Smooth muscle cell (in vitro differentiated cells): Measurements from ENCODE around the gene C11orf91. TPM values are rescaled to one million over a fixed set of nuclear protein-coding genes. Genes with fewer than 3 reads are reported as not detected.

Experiments
- DNase-seq: peaks from one replicate; lab custom pipeline; 2025; ENCODE audit not compliant: unreplicated experiment; lab: John Stamatoyannopoulos, UW
- H2AFZ ChIP-seq: fragments of 200-600 bp; sonication (generic); 2 replicates; pipeline ENCODE4 v1.6.0; 2016; ENCODE audit warnings: antibody characterized with exemption, low read depth, mild to moderate bottlenecking
- H3F3A ChIP-seq: fragments of 200-600 bp; sonication (generic); 2 replicates; pipeline ENCODE4 v1.6.0; 2017; ENCODE audit warnings: antibody characterized with exemption, low read depth
- H3K27ac ChIP-seq: fragments of 200-600 bp; sonication (generic); 2 replicates; pipeline ENCODE4 v1.5.1; 2016; ENCODE audit warnings: low read depth, mild to moderate bottlenecking
- H3K27me3 ChIP-seq: fragments of 200-600 bp; sonication (generic); 2 replicates; pipeline ENCODE4 v1.6.1; 2016; ENCODE audit warnings: low read depth, mild to moderate bottlenecking
- H3K36me3 ChIP-seq: fragments of 200-600 bp; sonication (generic); 2 replicates; pipeline ENCODE4 v1.5.1; 2016; ENCODE audit warnings: low read depth
- H3K4me1 ChIP-seq: fragments of 200-600 bp; sonication (generic); 2 replicates; pipeline ENCODE4 v1.5.1; 2016; ENCODE audit warnings: low read depth
- H3K4me2 ChIP-seq: fragments of 200-600 bp; sonication (generic); 2 replicates; pipeline ENCODE4 v1.6.0; 2016; ENCODE audit warnings: mild to moderate bottlenecking
- H3K4me3 ChIP-seq: fragments of 200-600 bp; sonication (generic); 2 replicates; pipeline ENCODE4 v1.5.1; 2016; ENCODE audit warnings: mild to moderate bottlenecking
- H3K79me2 ChIP-seq: fragments of 200-600 bp; sonication (generic); 2 replicates; pipeline ENCODE4 v1.6.0; 2016; ENCODE audit warnings: low read depth, mild to moderate bottlenecking
- H3K9ac ChIP-seq: fragments of 200-600 bp; sonication (generic); 2 replicates; pipeline ENCODE4 v1.6.0; 2016; ENCODE audit warnings: low read depth
- H3K9me3 ChIP-seq: fragments of 200-600 bp; sonication (generic); replicated peaks from 2 replicates; pipeline ENCODE4 v1.5.1; 2016; ENCODE audit warnings: low read depth
- H4K20me1 ChIP-seq: fragments of 200-600 bp; sonication (generic); 2 replicates; pipeline ENCODE4 v1.6.0; 2016; ENCODE audit warnings: low read depth
- WGBS: methylation state at CpG from one replicate; pipeline ENCODE4 v1.1.7; 2016; ENCODE audit warnings: low lambda C conversion rate; 5-methylcytosine and 5-hydroxymethylcytosine counted together
- polyA plus RNA-seq: library from polyadenylated mRNA; unstranded; fragments of >200 nt; fragmentation: Nextera tagmentation; extraction: Ambion mirVana; gene quantifications from 2 replicates; pipeline ENCODE4 v1.2.1, GENCODE V29; 2016
- total RNA-seq: library from RNA; depleted of rRNA; stranded (reverse); fragments of >200 nt; gene quantifications from 2 replicates; pipeline ENCODE4 v1.2.3, GENCODE V29; 2014
- TF ChIP-seq, protein P1 (sequence below): fragments of 200-600 bp; sonication (generic); IDR thresholded peaks from 2 replicates; pipeline ENCODE4 v1.5.1; 2017; ENCODE audit warnings: borderline replicate concordance, mild to moderate bottlenecking, antibody characterized with exemption; ENCODE audit not compliant: insufficient read depth, poor library complexity, severe bottlenecking

Gene C11orf91
- total and polyA plus RNA-seq, 2 experiments from 2014 or later = 0.57 TPM; not detected in 1

DNA sequence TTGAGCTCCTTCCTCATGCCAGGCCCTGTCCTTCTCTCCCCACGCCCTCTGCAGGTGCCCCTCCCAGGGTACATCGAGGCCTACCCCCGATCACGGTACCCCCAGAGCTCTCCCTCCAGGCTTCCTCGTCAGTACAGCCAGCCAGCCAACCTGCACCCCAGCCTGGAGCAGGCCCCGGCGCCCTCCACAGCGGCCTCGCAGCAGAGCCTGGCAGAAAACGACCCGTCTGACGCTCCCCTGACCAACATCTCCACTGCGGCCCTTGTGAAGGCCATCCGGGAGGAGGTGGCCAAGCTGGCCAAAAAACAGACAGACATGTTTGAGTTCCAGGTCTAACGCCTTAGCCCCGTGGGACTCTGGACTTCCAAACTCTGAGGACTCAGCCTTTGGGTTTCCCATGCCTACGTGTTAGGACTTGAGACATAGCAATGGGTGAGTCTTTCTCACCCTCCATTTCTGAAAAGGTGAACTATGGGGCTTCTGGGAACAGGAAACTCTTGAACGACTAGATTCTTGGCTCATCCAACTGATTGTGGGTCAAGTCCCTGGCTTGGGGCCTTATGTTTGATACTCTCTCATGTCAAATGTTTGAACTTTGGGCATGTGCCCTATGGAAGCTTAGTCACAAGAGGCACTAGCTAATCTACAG lies 32.7 kb downstream of the C11orf91 start:
- TF ChIP-seq, protein P1, sequence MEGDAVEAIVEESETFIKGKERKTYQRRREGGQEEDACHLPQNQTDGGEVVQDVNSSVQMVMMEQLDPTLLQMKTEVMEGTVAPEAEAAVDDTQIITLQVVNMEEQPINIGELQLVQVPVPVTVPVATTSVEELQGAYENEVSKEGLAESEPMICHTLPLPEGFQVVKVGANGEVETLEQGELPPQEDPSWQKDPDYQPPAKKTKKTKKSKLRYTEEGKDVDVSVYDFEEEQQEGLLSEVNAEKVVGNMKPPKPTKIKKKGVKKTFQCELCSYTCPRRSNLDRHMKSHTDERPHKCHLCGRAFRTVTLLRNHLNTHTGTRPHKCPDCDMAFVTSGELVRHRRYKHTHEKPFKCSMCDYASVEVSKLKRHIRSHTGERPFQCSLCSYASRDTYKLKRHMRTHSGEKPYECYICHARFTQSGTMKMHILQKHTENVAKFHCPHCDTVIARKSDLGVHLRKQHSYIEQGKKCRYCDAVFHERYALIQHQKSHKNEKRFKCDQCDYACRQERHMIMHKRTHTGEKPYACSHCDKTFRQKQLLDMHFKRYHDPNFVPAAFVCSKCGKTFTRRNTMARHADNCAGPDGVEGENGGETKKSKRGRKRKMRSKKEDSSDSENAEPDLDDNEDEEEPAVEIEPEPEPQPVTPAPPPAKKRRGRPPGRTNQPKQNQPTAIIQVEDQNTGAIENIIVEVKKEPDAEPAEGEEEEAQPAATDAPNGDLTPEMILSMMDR = no peak

DNA sequence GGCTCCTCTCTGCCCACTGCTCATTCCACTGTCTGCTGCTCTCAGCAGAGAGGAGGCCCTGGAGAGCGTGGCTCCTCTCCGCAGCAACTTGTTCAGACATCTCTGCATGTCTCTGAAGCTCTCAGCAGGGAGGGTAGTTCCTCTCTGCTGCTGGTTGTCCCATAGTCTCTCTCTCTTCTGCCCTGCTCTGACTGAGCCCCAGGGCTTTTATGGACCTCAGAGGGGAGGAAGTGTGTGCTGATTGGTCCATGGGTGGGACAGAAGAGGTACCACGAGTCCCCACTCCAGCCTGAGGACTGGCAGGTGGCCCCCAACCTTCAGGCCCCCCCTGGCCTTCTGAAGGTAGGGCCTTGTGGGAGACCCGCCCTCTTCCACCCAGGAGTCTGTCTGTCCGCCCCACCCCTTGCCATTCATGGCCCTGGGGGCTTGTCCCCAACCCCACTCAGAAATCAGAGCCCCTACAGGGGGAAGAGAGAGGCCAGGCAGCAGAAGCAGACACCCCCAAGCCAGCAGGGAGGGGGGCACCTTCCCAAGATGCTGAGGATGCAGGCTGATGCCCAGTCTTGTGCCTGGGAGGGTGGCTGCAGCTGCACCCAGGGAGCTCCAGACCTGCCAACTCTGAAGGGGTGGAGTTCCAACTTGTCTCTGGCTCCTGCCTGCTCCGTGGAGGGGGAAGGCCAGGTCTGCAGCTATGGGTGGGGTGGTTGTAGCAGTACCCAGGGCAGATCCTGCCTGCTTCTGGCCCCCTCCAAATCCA lies 35.1 kb downstream of the C11orf91 start:
- no peak overlapping the region for H2AFZ ChIP-seq
- H3K79me2 ChIP-seq = no peaks in the 10 kb centered on the region
- no peaks in the 10 kb centered on the region for H3K9me3 ChIP-seq
- H3F3A ChIP-seq = no peaks in the 10 kb centered on the region
- 93% methylated on average over 6 of the region's 6 CpGs for WGBS
- no peak overlapping the region for H3K9ac ChIP-seq
- H3K4me3 ChIP-seq = no peak overlapping the region
- H3K4me1 ChIP-seq = no peaks in the 10 kb centered on the region
- H3K27me3 ChIP-seq = no peaks in the 10 kb centered on the region
- DNase-seq = no peak
- no peak overlapping the region for H3K27ac ChIP-seq
- H3K36me3 ChIP-seq = no peaks in the 10 kb centered on the region
- no peaks in the 10 kb centered on the region for H4K20me1 ChIP-seq
- no peak overlapping the region for H3K4me2 ChIP-seq
- TF ChIP-seq, protein P1 = no peak

More for the DNA sequence above, 32.7 kb downstream of the C11orf91 start:
- H3K9me3 ChIP-seq = no peaks in the 10 kb centered on the region
- H4K20me1 ChIP-seq = no peaks in the 10 kb centered on the region
- no peak overlapping the region for H3K4me3 ChIP-seq
- H3K36me3 ChIP-seq = no peaks in the 10 kb centered on the region
- DNase-seq = no peak
- H3K27me3 ChIP-seq = no peaks in the 10 kb centered on the region
- no peaks in the 10 kb centered on the region for H3K79me2 ChIP-seq
- H2AFZ ChIP-seq = no peak overlapping the region
- H3K9ac ChIP-seq = no peak overlapping the region
- H3F3A ChIP-seq = no peaks in the 10 kb centered on the region
- no peak overlapping the region for H3K4me2 ChIP-seq
- no peaks in the 10 kb centered on the region for H3K4me1 ChIP-seq
- 94% methylated on average over 18 of the region's 18 CpGs for WGBS
- H3K27ac ChIP-seq = no peak overlapping the region

DNA sequence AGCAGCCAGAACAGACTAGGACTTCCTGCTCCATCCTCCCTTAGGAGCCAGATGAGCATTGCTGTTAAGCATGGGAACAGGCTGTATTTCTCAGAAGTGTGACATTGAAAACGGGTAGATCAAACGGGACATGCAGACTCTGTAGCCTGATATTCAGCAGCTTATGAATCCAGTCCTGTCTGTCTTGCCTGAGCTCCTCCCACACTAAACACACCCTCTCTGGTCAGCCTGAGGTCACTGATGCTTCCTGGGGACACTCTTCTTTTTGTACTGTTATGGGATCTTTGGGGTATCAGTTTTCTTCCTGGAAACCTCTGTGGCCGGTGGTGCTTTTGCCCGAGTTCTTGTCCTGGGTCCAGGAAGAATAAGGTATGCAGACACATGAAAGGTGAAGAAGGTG lies 35.8 kb downstream of the C11orf91 start:
- H3K36me3 ChIP-seq = no peaks in the 10 kb centered on the region
- no peak overlapping the region for H3K4me2 ChIP-seq
- no peak overlapping the region for H3K4me3 ChIP-seq
- DNase-seq = no peak
- 77% methylated on average over 4 of the region's 4 CpGs for WGBS
- H3K27me3 ChIP-seq = no peaks in the 10 kb centered on the region
- no peak overlapping the region for H2AFZ ChIP-seq
- no peak overlapping the region for H3K27ac ChIP-seq
- no peaks in the 10 kb centered on the region for H3K9me3 ChIP-seq
- H3F3A ChIP-seq = no peaks in the 10 kb centered on the region
- no peaks in the 10 kb centered on the region for H4K20me1 ChIP-seq
- H3K79me2 ChIP-seq = no peaks in the 10 kb centered on the region
- H3K4me1 ChIP-seq = no peaks in the 10 kb centered on the region
- TF ChIP-seq, protein P1 = no peak
- no peak overlapping the region for H3K9ac ChIP-seq
